IPS-11a (cell line): Measurements from ENCODE around the gene PCLO.
"Not testable (repeated sequence)": the region's sequence is repeated elsewhere in the genome, so short reads cannot be mapped to it uniquely, and the experiment has no call there.

Experiments used
- H3K4me3 ChIP-seq: one replicate; pipeline ENCODE4 v1.5.1; 2013; ENCODE audit warnings: low read depth, low read length, control low read depth

PCLO gene

DNA sequence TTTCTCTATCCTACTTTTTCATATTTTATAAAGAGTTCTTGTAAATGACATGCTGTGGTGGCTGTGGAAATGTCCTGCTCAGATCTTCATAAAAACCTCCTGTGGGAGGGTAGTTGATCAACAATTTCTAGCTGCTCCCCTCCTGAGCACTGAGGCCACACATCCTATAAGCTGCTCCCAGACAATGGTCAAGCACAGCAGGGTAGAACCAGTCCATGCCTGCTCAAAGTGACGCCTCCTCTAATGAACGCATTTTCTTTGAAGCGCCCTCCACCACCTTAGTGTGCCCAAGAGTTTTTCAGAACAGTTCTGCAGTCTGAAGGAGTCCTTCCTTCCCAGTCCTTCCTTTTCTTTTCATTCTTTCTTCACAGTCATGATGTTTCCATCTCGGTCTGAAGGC, 420.5 kb downstream of the PCLO start:
- H3K4me3 ChIP-seq, result no peak overlapping the region

DNA sequence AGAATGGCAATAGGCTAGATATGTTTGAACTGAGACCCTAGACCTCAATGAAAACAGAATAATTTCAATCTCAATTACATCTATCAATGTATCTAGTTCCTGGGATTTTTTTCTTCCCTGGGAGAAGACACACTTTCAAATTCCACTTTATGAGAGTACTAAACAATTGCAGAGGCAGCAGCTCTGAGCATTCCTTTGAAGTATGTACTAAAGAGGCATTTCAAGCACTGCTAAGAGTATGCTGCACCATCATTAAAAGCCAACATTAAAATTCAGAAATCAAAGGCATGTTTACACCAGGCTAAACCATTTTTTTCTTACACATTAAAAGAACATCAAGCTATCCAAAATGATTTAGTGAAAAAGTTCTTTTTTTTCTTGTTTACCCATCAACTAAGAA, 421.2 kb downstream of the PCLO start:
- no peak overlapping the region for H3K4me3 ChIP-seq

DNA sequence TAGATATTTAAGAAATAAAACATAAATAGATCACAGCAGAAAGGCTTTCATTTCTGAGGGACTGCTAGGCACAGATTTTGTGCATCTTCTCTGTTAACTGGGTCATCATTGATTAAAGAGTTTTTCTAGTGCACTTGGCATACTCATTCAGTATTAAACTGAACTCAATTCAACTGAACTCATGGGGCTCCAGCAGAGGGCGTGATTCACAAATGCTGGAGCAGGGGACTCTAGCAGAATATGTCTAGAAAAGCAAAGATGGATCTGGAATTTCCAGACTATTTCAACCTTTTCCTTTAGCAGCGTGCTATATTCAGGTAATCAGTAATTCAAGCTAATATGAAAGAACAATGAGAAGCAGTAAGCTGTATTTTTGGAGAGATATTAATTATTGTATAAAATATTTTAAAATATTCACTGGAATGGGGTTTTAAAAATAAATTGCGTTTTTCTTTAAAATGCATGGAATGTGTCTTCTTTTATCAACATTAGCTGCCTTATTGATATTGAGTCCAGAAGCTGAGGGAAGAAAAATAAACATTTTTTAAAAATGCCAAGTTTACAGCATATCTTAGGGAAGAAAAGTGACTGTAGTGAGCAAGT, 422.3 kb downstream of the PCLO start:
- no peak overlapping the region for H3K4me3 ChIP-seq

DNA sequence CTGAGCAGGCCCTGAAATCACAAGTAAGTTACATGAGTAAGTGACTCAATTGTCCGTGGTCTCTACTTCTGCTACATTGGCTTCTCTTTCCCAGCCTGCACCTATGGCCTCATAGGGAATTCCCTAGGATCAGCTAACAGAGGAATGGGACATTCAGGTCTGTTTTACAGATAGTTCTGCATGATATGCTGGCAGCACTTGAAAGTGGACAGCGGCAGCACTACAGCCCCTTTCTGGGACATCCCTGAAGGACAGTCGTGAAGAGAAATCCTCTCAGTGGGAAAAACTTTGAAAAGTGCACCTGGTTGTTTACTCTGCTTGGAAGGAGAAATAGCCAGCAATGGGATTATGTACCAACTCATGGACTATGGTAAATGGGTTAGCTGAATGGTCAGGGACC, 426.1 kb downstream of the PCLO start:
- H3K4me3 ChIP-seq, result no peak overlapping the region

DNA sequence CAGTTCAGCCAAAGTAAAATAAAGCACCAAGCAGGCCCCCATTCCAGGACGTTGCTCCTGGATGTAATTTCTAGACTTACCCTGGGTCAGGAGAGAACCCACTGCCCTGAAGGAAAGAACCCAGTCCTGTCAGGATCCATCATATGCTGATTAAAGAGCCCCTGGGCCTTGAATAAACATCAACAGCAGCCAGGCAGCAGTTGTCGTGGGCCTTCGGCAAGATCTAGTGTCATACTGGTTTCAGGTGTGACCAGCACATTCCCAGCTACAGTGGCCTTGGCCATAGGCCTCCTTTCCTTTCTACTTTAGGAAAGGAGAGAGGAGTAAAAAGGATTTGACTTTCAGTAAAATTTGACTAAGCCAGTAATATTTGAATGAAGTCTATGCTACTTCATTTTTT, 430.0 kb downstream of the PCLO start:
- no peak overlapping the region for H3K4me3 ChIP-seq

DNA sequence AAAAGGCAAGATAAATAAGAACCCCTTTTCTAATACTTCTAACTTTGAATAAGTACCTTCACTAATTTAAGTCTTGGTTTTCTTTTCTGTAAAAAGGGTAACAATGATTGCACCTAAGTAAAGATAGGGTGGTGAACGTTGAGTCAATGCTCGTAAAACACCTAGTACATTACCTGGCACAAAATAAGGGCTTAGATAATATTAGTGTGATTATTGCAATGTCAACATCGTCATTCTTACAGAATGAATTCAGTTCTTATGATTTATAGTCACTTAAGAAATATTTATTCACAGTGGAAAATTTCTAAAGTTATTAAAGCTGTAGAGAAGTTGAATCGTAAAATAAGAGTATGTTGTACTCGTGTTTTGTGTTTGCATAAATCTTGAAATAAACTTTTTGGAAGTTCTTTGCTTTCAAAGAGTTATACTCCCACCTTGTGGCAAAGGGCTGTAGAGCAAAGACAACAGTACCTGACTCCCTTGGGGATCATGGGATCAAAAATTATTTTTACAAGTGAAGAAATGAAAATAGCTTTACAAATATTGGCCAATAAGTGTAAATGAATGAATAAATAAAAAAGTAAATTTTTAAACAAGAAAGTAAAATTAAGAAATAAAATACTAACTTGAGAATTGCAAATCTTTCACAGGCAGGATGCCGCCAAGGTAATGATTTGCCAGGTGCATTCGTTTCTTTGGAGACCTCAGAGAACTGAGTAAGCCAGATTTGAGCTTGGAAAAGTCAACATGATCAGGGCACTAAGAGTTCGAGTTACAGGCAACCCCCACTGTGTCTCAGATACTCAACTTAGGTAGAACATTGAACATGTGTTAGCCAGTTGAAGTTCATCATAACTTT, 433.3 kb downstream of the PCLO start:
- no peak overlapping the region for H3K4me3 ChIP-seq

DNA sequence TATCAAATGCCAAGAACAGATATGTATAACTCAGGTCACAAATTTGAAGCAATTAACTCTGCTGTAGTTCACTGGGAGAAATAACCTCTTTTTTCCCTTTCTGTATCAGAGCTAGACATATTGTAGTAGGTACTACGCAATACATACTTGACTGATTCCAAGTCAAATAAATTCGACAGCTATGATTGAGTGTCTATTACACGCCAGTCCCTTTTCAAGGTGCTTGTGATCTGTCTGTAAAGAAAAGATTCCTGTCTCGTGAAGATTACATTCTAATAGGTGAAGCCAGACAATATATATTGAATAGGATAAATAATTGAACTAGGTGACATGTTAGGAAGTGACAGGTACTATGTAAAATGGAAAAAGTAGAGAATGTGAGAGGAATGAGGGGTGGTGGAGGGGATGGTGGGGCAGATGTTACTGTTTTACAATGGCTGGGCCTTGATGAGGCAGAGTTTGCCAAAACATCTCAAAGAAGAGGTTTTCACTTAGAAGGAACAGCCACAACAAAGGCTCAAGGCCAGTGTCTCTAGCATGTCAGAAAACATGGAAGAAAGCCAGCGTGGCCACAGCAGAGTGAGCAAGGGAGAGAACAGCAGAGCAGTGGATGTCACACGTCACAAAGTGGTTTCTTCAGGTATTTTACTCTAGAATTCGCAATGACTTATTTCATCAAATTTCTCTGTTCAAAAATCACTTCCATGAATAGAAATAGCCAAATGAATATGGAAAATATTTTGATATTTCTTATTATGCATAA, 436.5 kb downstream of the PCLO start:
- H3K4me3 ChIP-seq, result no peak overlapping the region

DNA sequence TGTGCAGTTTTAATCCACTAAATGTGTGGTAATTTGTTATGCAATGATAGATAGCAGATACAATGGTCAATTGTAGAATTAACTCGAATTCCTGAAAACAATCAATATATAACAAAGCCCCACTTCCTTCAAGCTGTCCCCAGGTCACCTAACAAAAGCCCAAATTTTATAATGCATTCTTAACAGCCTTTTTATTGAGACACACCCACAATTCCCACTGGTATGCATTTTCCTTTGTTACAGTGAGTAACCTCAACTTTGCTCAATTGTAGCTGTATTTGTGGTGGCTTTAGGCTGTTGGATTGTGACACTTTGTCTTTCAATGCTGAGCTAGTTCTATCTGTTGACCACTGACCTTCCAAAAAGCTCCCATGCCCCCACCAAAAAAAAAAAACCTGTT, 439.3 kb downstream of the PCLO start:
- H3K4me3 ChIP-seq, result no peak overlapping the region

DNA sequence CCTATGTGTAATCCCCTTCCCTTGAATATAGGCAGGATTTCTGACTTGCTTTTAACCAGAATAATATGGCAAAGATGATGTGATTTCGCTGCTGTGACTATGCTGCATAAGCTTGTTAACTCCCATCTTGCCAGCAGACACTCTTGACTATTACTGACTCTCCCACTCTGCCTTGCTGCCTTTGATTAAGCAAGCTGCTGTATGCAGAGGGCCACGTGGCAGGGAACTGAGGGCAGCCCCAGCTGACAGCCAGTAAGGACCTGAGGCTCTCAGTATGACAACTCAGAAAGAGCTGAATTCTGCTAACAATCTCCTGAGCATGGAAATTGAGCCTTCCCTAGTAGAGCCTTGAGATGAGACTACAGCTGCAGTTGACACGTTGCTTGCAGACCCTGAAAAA, 439.7 kb downstream of the PCLO start:
- H3K4me3 ChIP-seq, result no peak overlapping the region

DNA sequence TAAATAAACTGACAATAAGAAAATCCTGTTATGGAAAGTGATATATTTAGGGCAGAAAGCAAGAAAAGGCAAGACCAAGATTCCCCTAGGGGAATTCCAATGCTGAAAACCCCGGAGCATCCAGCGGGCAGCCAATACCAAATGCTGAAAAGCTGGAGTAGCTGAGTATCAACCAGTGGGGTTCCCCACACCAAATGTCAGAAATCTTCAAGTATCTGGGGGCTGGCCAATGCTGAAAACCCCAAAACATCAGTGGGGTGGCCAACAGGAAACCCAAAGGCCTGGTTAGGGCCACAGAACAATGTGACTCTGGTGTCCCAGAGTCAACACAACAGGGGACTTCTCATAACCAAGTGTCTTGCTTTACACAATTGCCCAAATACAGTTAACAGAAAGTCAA, 447.3 kb downstream of the PCLO start:
- H3K4me3 ChIP-seq, result no peak overlapping the region

DNA sequence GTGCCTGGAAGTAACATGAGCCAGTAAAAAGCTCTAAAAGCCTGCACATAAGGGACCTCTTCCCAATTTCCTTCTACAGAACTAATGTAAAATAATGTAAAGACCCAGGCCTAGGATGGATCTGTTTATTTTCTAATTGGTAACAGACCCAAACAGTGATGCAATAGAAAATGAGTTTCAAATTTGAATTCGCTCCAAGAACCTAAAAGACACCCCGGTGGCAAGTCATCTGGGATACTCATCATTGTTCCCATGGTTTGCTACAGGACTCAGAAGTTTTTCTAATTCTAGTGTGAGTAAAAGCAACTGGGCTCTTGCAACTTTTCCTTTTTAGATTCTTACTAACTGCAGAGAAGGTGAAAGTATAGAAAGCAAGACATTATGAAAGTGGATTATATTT, 447.8 kb downstream of the PCLO start:
- no peak overlapping the region for H3K4me3 ChIP-seq

DNA sequence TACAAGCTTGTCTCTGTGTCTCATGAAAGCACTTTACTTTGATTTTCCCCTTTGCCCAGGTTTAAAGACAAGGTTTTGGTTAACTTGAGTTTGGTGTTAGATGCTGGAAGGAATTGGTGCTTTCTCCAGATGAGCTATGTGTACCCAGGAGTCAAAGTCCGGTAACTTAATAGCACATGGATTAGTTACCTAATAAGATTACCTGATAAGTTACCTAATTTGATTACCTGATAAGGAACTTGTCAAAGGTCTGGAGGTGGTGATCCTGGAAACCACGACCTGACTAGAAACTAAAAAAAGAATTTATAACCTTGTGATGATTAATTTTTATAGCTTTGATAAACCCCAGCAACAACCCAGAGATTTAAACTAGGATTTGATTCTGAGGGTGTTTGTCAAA, 449.2 kb downstream of the PCLO start:
- H3K4me3 ChIP-seq, result no peak overlapping the region

DNA sequence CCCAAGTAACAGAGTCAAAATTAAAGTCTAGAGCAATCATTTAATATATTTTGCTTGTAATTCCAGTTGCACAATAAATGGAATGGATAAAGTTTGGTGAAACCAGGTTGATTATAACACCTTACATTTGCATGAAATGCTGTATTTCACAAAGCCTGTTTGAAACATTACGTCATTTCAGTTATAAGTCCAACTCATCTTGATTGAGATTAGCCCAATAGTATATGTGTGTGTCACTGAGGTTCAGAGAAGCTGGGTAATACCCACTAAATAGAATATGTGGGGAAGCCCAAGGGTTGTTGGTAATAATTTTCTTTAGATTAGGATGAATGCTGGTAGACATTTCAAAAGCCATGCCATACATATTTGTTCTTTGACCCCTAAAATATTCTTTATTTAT, 456.3 kb downstream of the PCLO start:
- H3K4me3 ChIP-seq, result not testable (repeated sequence)

DNA sequence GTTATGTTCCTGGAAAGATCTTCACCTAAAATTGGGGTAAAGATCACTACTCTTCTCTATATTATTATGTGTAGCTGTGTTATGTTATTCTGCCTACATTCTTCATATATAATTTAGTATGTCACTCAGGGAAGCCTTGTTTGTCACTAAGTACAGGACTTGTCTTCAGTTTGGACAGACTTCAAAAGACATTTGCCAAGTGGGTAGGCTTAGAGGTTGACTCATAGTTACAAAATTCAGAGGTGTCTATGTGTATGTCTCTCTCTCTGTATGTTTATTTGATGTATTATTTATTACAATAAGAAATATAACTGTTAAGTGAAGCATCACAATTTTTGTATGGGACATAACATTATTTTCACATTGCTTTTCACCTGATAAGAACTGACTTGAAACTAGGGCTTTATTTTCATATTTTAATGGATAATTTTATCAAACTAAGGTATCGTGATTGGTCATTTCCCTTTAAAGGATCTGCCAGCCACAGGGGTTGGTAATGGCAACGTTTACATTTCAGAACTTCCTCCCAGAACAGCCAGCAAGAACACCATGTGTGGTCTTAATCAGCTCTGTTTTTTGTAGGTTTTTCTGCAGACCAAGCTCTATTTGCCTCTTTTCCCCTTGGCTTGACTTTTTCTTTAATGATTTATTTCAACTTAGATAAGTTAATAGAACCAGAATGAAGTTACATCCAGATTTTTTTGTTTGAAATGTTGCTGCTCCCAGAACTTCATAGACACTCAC, 457.0 kb downstream of the PCLO start:
- no peak overlapping the region for H3K4me3 ChIP-seq

DNA sequence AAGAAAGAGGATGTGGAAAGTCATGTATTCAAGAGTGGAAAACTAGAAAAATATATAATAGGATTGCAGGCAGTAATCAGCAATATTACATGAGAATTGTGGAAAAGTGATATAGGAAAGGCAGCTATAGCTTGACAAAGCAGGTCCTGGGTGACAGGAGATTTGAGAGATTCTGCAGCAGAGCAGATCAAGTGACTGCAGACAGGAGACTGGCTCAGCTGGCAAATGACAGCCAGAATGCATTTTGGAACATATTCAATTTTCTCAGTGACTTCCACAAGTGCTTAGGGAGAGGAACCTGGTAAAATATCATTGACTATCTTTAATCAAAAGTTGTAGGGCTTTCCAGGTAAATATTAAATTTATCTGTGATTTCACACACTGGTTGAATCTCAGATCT, 458.6 kb downstream of the PCLO start:
- no peak overlapping the region for H3K4me3 ChIP-seq
